ENCODE data around the gene BCKDHA. TPM values are rescaled to one million over a fixed set of nuclear protein-coding genes. Genes with fewer than 3 reads are reported as not detected.

Gene BCKDHA
- total and polyA plus RNA-seq, 9 of the 15 experiments (the other 6 are each of a cell fraction or from before 2014, with no cell fraction given), result 4.5 to 52.5 (median 14.1) TPM

DNA sequence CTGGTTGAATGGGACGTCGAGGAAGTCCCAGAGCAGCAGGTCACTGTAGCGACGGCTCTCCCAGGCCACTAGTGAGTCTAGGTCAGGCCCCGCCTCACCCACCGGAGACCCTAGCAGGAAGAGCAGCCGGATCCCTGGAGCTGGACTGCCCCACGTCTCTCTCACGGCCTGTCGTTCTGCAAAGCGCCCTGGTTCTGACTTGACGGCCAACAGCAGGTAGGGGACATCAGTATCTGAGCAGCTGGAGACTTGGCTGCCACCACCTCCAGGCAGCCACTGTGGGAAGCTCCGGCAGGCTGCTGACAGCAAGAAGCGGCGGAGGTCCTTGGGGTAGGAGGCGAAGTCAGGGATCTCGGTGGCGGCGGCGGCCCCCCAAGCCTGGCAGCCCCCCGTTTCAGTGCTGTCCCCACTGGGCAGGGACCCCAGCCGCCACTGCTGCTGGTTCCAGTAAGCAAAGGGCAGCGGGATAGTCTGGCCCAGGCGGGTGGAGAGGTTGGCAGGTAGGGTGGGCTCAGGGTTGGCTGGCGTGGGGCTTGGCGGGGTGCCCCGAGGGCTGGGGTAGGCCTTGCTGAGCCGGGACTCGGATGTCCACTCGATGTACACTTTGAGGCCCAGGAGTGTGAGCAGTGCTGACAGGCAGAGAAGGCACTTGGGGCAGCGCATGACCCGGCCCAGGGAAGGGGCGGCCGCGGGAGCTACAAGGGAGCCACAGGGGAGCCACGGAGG lies 28.7 kb downstream of the BCKDHA start:
- CTCF ChIA-PET (ENCODE audit: low intra/inter-chr PET ratio), result no interaction called here
- TF ChIP-seq, protein P1, sequence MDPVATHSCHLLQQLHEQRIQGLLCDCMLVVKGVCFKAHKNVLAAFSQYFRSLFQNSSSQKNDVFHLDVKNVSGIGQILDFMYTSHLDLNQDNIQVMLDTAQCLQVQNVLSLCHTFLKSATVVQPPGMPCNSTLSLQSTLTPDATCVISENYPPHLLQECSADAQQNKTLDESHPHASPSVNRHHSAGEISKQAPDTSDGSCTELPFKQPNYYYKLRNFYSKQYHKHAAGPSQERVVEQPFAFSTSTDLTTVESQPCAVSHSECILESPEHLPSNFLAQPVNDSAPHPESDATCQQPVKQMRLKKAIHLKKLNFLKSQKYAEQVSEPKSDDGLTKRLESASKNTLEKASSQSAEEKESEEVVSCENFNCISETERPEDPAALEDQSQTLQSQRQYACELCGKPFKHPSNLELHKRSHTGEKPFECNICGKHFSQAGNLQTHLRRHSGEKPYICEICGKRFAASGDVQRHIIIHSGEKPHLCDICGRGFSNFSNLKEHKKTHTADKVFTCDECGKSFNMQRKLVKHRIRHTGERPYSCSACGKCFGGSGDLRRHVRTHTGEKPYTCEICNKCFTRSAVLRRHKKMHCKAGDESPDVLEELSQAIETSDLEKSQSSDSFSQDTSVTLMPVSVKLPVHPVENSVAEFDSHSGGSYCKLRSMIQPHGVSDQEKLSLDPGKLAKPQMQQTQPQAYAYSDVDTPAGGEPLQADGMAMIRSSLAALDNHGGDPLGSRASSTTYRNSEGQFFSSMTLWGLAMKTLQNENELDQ (CRISPR knock-in tag; IDR thresholded peaks at IDR 0.05; ENCODE audit: borderline replicate concordance), result no peak
- TF ChIP-seq NR2F6 (CRISPR knock-in tag; IDR thresholded peaks at IDR 0.05) (no peak), POLR2G (IDR thresholded peaks at IDR 0.05; ENCODE audit: low read depth, low read length) (peak; percentile 40; the same call in 1 of the 2 replicates), MAFG (tag; conservative IDR thresholded peaks at IDR 0.05) (no peak), ZBTB33 (CRISPR knock-in tag; IDR thresholded peaks at IDR 0.05) (peak; percentile 82), RBFOX2 (IDR thresholded peaks at IDR 0.05; ENCODE audit: low read depth, low read length) (0 out of 2 replicates have a peak, but pooled peaks have one; percentile 17)
- no peaks in the 10 kb centered on the region for H3K9me3 ChIP-seq (replicated peaks; ENCODE audit: control insufficient read depth, insufficient read depth, low read depth, low read length)
- peaks cover 23 to 48% of the 10 kb centered on the region in 2 experiments for H3K4me1 ChIP-seq (replicated peaks in 1 of 2; ENCODE audit: control insufficient read depth in 2 of 2, insufficient read depth in 2 of 2, low read length in 2 of 2)
- FAIRE-seq (no peak), ATAC-seq (peak; percentile 5; the same call in 1 of the 3 replicates), DNase-seq (ENCODE audit: extremely low read depth in 1 of 4, low spot score in 3 of 4) (no peak)
- H3K9ac ChIP-seq (ENCODE audit: insufficient read depth in 1 of 2, low read depth in 2 of 2, low read length in 2 of 2), result peak overlapping the region; percentile 47 to 87; a peak in 3 of 4 replicates
- no peaks in the 10 kb centered on the region for H3K27me3 ChIP-seq (ENCODE audit: control insufficient read depth in 2 of 2, insufficient read depth in 2 of 2, low read length in 2 of 2)
- peak overlapping the region; percentile 35; the same call in 1 of the 2 replicates for H3K4me3 ChIP-seq
- no peak overlapping the region for H3K27ac ChIP-seq (ENCODE audit: extremely low read depth, low read depth, low read length)
- H2AFZ ChIP-seq (ENCODE audit: low read depth, low read length), result no peak overlapping the region
- WGBS (ENCODE audit: insufficient coverage, low coverage, missing lambda C conversion rate), result 92% methylated on average over 25 of the region's 36 CpGs
- peaks cover 8% of the 10 kb centered on the region; the same call in 2 of the 3 replicates for H3K79me2 ChIP-seq (ENCODE audit: control insufficient read depth, insufficient read depth, low read length)
- peaks cover 40% of the 10 kb centered on the region; the same call in 2 of the 3 replicates for H3K36me3 ChIP-seq (ENCODE audit: control insufficient read depth, insufficient read depth, low read length)
- POLR2A ChIA-PET, result interaction anchor here (0.6 to 3.3 kb wide), 10 partner anchors 9 to 1882 kb away, joined by 3 to 15 read pairs (median 4); partner anchors contain the start of gene DMAC2
- in situ Hi-C loops (cut with MboI), result no loop called here
- no peaks in the 10 kb centered on the region for H4K20me1 ChIP-seq (replicated peaks; ENCODE audit: control insufficient read depth, insufficient read depth, low read length)
- BruUV-seq (replicated peaks), result no TSS peak
- no peaks in the 10 kb centered on the region for H3K9me1 ChIP-seq (ENCODE audit: control insufficient read depth, insufficient read depth, low read length)
- peak overlapping the region; percentile 71 for H3K4me2 ChIP-seq (ENCODE audit: insufficient read depth, low read length)
- intact Hi-C loops (cut with micrococcal nuclease), result no loop called here

Data from K562 (cell line).